RWPE1 (cell line): Measurements from ENCODE around the gene UBE2F.

Source experiments
- CTCF ChIA-PET: fragments of 350-600 bp; sonication (Branson Sonifier 250); formaldehyde crosslinking; extraction: SDS; loops from one replicate; lab custom pipeline; 2021; lab: Yijun Ruan, JAX
- POLR2A ChIA-PET: fragments of 400-600 bp; formaldehyde crosslinking; extraction: SDS; loops from one replicate; lab custom pipeline; 2020; ENCODE audit warnings: antibody characterized with exemption; ENCODE audit not compliant: low non-redundant PET; lab: Yijun Ruan, JAX
- DNase-seq: peaks from one replicate; pipeline ENCODE4 v3.0.0; 2012; ENCODE audit warnings: low spot score
- H3K27ac ChIP-seq: fragments of 450-650 bp; 2 replicates; pipeline ENCODE4 v1.5.1; 2017
- TF ChIP-seq, protein P1 (sequence below): fragments of 450-650 bp; conservative IDR thresholded peaks from 2 replicates; pipeline ENCODE4 v1.5.1; 2017; ENCODE audit warnings: low read depth, mild to moderate bottlenecking

The UBE2F gene

DNA sequence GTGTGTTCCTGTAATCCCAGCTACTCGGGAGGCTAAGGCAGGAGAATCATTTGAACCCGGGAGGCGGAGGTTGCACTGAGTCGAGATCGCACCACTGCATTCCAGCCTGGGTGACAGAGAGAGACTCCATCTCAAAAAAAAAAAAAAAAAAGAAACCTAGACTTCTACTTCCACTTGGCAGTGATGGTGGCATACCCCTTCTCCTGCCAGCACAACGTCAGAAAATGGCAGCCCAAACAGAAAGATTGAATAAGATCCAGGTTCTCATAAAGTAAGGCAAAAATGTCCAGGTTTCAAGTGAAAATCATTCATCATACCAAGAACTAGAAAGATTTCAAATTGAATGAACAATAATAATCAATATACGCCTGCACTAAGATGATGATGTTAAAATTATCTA is 117.9 kb downstream of the UBE2F start:
- POLR2A ChIA-PET: no interaction called here
- CTCF ChIA-PET: no interaction called here
- no peak overlapping the region for H3K27ac ChIP-seq
- TF ChIP-seq, protein P1, sequence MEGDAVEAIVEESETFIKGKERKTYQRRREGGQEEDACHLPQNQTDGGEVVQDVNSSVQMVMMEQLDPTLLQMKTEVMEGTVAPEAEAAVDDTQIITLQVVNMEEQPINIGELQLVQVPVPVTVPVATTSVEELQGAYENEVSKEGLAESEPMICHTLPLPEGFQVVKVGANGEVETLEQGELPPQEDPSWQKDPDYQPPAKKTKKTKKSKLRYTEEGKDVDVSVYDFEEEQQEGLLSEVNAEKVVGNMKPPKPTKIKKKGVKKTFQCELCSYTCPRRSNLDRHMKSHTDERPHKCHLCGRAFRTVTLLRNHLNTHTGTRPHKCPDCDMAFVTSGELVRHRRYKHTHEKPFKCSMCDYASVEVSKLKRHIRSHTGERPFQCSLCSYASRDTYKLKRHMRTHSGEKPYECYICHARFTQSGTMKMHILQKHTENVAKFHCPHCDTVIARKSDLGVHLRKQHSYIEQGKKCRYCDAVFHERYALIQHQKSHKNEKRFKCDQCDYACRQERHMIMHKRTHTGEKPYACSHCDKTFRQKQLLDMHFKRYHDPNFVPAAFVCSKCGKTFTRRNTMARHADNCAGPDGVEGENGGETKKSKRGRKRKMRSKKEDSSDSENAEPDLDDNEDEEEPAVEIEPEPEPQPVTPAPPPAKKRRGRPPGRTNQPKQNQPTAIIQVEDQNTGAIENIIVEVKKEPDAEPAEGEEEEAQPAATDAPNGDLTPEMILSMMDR: no peak
- DNase-seq: no peak

DNA sequence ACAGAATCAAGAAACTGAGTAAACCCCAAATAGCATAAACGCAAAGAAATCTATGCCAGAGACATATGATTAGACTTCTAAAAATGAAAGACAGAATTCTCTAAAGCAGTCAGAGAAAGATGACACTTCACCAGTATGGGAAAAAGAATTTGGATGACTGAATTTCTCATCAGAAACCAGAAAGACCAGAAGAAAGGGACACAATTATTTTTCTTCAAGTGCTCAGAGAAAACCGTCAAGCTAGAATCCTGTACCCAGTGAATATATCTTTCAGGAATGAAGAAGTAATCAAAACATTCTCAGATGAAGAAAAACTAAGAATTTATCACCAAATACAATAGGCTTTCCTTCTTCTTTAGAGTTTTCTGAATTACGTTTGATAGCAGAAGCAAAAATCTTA is 119.1 kb downstream of the UBE2F start:
- TF ChIP-seq, protein P1: no peak
- ChIA-PET POLR2A (no interaction called here), CTCF (no interaction called here)
- no peak overlapping the region for H3K27ac ChIP-seq
- no peak for DNase-seq

DNA sequence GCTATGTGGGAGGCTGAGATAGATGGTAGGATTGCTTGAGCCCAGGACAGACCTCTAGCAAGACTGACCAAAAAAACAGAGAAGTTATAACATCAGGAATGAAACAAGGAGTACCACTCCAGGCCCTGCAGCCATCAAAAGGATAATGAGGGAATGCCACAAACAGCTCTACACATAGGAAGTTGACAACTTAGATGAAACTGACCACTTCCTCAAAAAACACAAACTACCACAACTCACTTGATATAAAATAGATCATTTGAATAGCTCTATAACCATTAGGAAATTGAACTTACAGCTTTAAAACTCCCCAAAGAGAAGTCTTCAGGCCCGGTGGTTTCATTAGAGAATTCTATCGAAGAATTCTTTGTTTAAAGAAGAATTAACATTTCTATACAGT is 120.4 kb downstream of the UBE2F start:
- TF ChIP-seq, protein P1: no peak
- CTCF ChIA-PET: interaction anchor here (0.6 to 0.7 kb wide), 2 partner anchors 17 to 984 kb away, joined by 3 to 7 read pairs; no protein-coding TSS in a partner anchor
- no peak for DNase-seq
- no peak overlapping the region for H3K27ac ChIP-seq
- POLR2A ChIA-PET: no interaction called here

DNA sequence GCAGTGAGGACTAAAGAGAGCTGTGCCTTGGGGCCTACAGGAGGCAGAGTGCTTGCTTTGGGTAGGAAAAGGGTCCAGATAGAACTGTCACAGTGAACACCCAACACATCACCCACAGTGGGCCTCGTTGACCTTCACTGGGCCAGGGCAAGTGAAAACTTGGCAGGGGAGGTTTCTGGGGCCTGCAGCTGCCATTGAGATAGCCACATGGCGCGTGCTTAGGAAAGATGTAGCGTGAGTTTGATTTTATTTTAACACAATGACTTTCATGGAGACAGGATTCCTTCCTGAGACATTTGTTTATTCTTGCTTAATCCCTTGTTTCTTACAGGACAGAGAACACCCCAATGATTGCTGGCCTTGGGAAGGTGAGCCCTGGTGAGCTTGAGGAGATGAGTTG is 124.1 kb downstream of the UBE2F start:
- POLR2A ChIA-PET: interaction anchor here (0.5 kb wide), 1 partner anchor 500 kb away, joined by 4 read pairs; no protein-coding TSS in a partner anchor
- CTCF ChIA-PET: interaction anchor here (0.6 to 1.4 kb wide), 3 partner anchors 9 to 519 kb away, joined by 3 to 4 read pairs (median 3); no protein-coding TSS in a partner anchor
- no peak overlapping the region for H3K27ac ChIP-seq
- DNase-seq: no peak
- TF ChIP-seq, protein P1: no peak

DNA sequence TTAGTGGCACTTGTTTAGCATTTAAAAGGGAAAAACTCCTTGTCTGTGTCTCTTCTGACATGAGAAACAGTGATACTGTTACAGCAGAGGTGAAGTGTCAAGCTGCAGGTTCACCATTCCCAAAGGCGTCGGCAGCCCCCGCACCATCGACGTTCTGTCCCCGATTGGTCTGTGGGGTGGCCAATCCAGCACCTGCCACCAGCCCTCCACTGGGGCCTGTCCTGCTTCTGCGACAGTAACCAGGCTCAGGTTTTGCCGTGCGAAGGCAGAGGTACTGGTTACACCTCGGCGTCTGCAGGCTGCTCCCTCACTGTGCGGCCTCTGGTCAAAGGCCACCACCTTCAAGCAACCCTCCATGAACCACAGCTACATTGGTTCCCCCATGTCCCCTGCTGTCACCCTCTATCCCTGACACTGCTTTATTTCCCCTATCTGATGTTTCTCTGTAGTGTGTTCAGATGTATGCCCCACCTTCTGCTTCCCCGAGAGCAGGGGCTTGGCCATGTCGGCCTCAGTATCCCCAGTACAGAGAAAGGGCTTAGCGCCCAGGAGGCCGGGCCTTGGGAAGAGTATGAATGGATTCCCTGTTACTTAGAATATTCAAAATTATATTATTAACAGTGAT is 124.7 kb downstream of the UBE2F start:
- ChIA-PET CTCF (interaction anchor here (0.7 to 1.4 kb wide), 2 partner anchors 10 to 519 kb away, joined by 3 to 4 read pairs; no protein-coding TSS in a partner anchor), POLR2A (no interaction called here)
- no peak overlapping the region for H3K27ac ChIP-seq
- TF ChIP-seq, protein P1: no peak
- DNase-seq: no peak
